Measurements from ENCODE around the gene SLX9. TPM values are rescaled to one million over a fixed set of nuclear protein-coding genes. Genes with fewer than 3 reads are reported as not detected.

Gene SLX9
- total RNA-seq, 1 donor from 2014 or later, result 49.3 TPM

- intact Hi-C loops (cut with micrococcal nuclease), result no loop called here
These were observed 48.2 kb downstream of the SLX9 start for GRCh38 chr21:44987886-44988606.

- intact Hi-C loops (cut with micrococcal nuclease), result no loop called here
These were observed 49.0 kb downstream of the SLX9 start for GRCh38 chr21:44988607-44989536.

- intact Hi-C loops (cut with micrococcal nuclease), result no loop called here
These were observed 49.7 kb downstream of the SLX9 start for GRCh38 chr21:44989537-44989886.

- intact Hi-C loops (cut with micrococcal nuclease), result no loop called here
These were observed 50.3 kb downstream of the SLX9 start for GRCh38 chr21:44989943-44990780.

GRCh38 chr21:44990921-44991320 lies 51.1 kb downstream of the SLX9 start:
- intact Hi-C loops (cut with micrococcal nuclease), result no loop called here

GRCh38 chr21:44991538-44992483 lies 52.0 kb downstream of the SLX9 start:
- intact Hi-C loops (cut with micrococcal nuclease), result no loop called here

- intact Hi-C loops (cut with micrococcal nuclease), result no loop called here
These were observed 52.8 kb downstream of the SLX9 start for GRCh38 chr21:44992608-44993031.

GRCh38 chr21:44993321-44994046 lies 53.7 kb downstream of the SLX9 start:
- intact Hi-C loops (cut with micrococcal nuclease), result no loop called here

- intact Hi-C loops (cut with micrococcal nuclease), result no loop called here
These were observed 54.3 kb downstream of the SLX9 start for GRCh38 chr21:44994047-44994694.

- intact Hi-C loops (cut with micrococcal nuclease), result no loop called here
These were observed 55.0 kb downstream of the SLX9 start for GRCh38 chr21:44994695-44995342.

- intact Hi-C loops (cut with micrococcal nuclease), result no loop called here
These were observed 55.6 kb downstream of the SLX9 start for GRCh38 chr21:44995343-44995941.

- intact Hi-C loops (cut with micrococcal nuclease), result no loop called here
These were observed 56.3 kb downstream of the SLX9 start for GRCh38 chr21:44996096-44996495.

- intact Hi-C loops (cut with micrococcal nuclease), result no loop called here
These were observed 56.7 kb downstream of the SLX9 start for GRCh38 chr21:44996501-44996921.

GRCh38 chr21:44996983-44997936 lies 57.4 kb downstream of the SLX9 start:
- intact Hi-C loops (cut with micrococcal nuclease), result no loop called here

GRCh38 chr21:44998086-44998620 lies 58.3 kb downstream of the SLX9 start:
- intact Hi-C loops (cut with micrococcal nuclease), result no loop called here

- intact Hi-C loops (cut with micrococcal nuclease), result no loop called here
These were observed 59.0 kb downstream of the SLX9 start for GRCh38 chr21:44998621-44999427.
